Endothelial cell of umbilical vein (primary cell): ENCODE results near the gene GSDME. TPM values are rescaled to one million over a fixed set of nuclear protein-coding genes. Genes with fewer than 3 reads are reported as not detected.

ENCODE experiments used
- BruUV-seq: library from RNA; stranded (reverse); fragments of 400-500 nt; replicated peaks from 2 replicates; lab custom pipeline; 2021; lab: Mats Ljungman, UMichigan
- CTCF ChIA-PET: fragments of 300-600, 350-600 bp; sonication (Branson Sonifier 250); formaldehyde crosslinking; loops from one replicate; lab custom pipeline; 2021; ENCODE audit warnings: antibody characterized with exemption, inconsistent platforms; lab: Charles Lee
- POLR2A ChIA-PET: fragments of 300-600, 350-600 bp; sonication (Branson Sonifier 250); formaldehyde crosslinking; loops from one replicate; lab custom pipeline; 2021; ENCODE audit warnings: antibody characterized with exemption, inconsistent platforms; lab: Charles Lee
- DNase-seq: peaks from one replicate; pipeline ENCODE4 v3.0.0-alpha.2; 2011; ENCODE audit warnings: low read depth, low spot score
- FAIRE-seq: peaks from 2 replicates; lab custom pipeline; 2011; peaks lifted over from hg19 to GRCh38; lab: Jason Lieb, UNC
- H2AFZ ChIP-seq: 2 replicates; pipeline ENCODE4 v1.6.0; 2012; ENCODE audit warnings: low read depth, low read length, control low read depth, inconsistent platforms
- H3K27ac ChIP-seq: 2 replicates; pipeline ENCODE4 v1.5.1; 2011; ENCODE audit warnings: low read depth, mild to moderate bottlenecking, control low read depth, low read length, moderate library complexity; ENCODE audit not compliant: insufficient read depth
- H3K27me3 ChIP-seq, 2 experiments: 2 replicates each; pipeline versions ENCODE4 v1.6.0 to v1.6.1; 2011; ENCODE audit warnings: low read length in 2 of 2, mixed read lengths in 1 of 2; ENCODE audit not compliant: control insufficient read depth in 2 of 2, insufficient read depth in 2 of 2
- H3K36me3 ChIP-seq, 2 experiments: 2 replicates in 1 of 2; 3 replicates in 1 of 2; pipeline ENCODE4 v1.5.1; 2011; ENCODE audit warnings: low read length in 2 of 2, mild to moderate bottlenecking in 1 of 2, moderate library complexity in 1 of 2; ENCODE audit not compliant: control insufficient read depth in 2 of 2, insufficient read depth in 2 of 2; ENCODE audit errors: extremely low read depth in 1 of 2
- H3K4me1 ChIP-seq: 3 replicates; pipeline ENCODE4 v1.5.1; 2011; ENCODE audit warnings: mild to moderate bottlenecking, low read length; ENCODE audit not compliant: control insufficient read depth, insufficient read depth; ENCODE audit errors: extremely low read depth
- H3K4me2 ChIP-seq: 2 replicates; pipeline ENCODE4 v1.6.1; 2011; ENCODE audit warnings: low read length, control low read depth, mixed read lengths; ENCODE audit not compliant: insufficient read depth
- H3K4me3 ChIP-seq, 3 experiments: fragments of 200-600 bp in 1 of 3; sonication (generic), shearing (Covaris generic) in 1 of 3; replicated peaks in 1 of 3; 2 replicates each; pipeline ENCODE4 v1.5.1; 2011 to 2016; ENCODE audit warnings: control low read depth in 3 of 3, low read length in 3 of 3, mild to moderate bottlenecking in 2 of 3, inconsistent platforms in 1 of 3, low read depth in 1 of 3, moderate library complexity in 1 of 3; ENCODE audit not compliant: insufficient read depth in 1 of 3
- H3K79me2 ChIP-seq: 2 replicates; pipeline ENCODE4 v1.6.0; 2012; ENCODE audit warnings: low read length, inconsistent platforms; ENCODE audit not compliant: control insufficient read depth, insufficient read depth
- H3K9ac ChIP-seq: replicated peaks from 2 replicates; pipeline ENCODE3; 2011; ENCODE audit warnings: low read length, control low read depth; ENCODE audit not compliant: insufficient read depth; ENCODE audit errors: extremely low read depth
- H3K9me1 ChIP-seq: replicated peaks from 3 replicates; pipeline ENCODE4 v1.6.0; 2011; ENCODE audit warnings: mild to moderate bottlenecking, low read length; ENCODE audit not compliant: control insufficient read depth, insufficient read depth; ENCODE audit errors: extremely low read depth
- H3K9me3 ChIP-seq: replicated peaks from 2 replicates; pipeline ENCODE4 v1.5.1; 2012; ENCODE audit warnings: low read length, inconsistent platforms; ENCODE audit not compliant: control insufficient read depth, insufficient read depth
- H4K20me1 ChIP-seq: replicated peaks from 2 replicates; pipeline ENCODE3; 2011; ENCODE audit warnings: mild to moderate bottlenecking, low read length; ENCODE audit not compliant: control insufficient read depth, insufficient read depth; ENCODE audit errors: extremely low read depth
- EZH2 ChIP-seq: IDR thresholded peaks from 2 replicates; pipeline ENCODE4 v1.6.1; 2012; ENCODE audit warnings: borderline replicate concordance, low read depth, mild to moderate bottlenecking, moderate library complexity, low read length, inconsistent platforms; ENCODE audit not compliant: severe bottlenecking
- FOS ChIP-seq: IDR thresholded peaks from 2 replicates; pipeline ENCODE4 v1.6.1; 2011; ENCODE audit warnings: mild to moderate bottlenecking, low read length, moderate library complexity, borderline replicate concordance; ENCODE audit not compliant: insufficient read depth
- GATA2 ChIP-seq: IDR thresholded peaks from 2 replicates; pipeline ENCODE4 v1.7.0; 2011; ENCODE audit warnings: low read depth, mild to moderate bottlenecking, moderate library complexity, mixed read lengths, low read length; ENCODE audit not compliant: insufficient read length, insufficient read depth
- MYC ChIP-seq: IDR thresholded peaks from one replicate; pipeline ENCODE4 v1.6.1; 2011; ENCODE audit warnings: mild to moderate bottlenecking, low read depth, low read length
- POLR2A ChIP-seq: IDR thresholded peaks from 2 replicates; pipeline ENCODE4 v1.6.1; 2012; ENCODE audit warnings: low read depth, mild to moderate bottlenecking, control low read depth, low read length
- POLR2AphosphoS5 ChIP-seq: IDR thresholded peaks from 2 replicates; pipeline ENCODE4 v1.6.1; 2012; ENCODE audit warnings: low read depth, mild to moderate bottlenecking, control low read depth, low read length, moderate library complexity; ENCODE audit not compliant: insufficient read depth
- dilution Hi-C: fragments of 300-500 bp; cut with MboI; formaldehyde crosslinking; loops from one replicate; pipeline ENCODE4 v1.15.0; 2019; ENCODE audit warnings: low sequenced_read_pairs; ENCODE audit not compliant: extremely low pct_ligation_motif_present
- intact Hi-C: fragments of 100-400 bp; cut with micrococcal nuclease; formaldehyde crosslinking; loops from one replicate; pipeline ENCODE4 v1.10.0; 2022
- polyA plus RNA-seq, 4 experiments: library from polyadenylated mRNA; depleted of rRNA in 3 of 4; stranded (reverse) in 3 of 4; unstranded in 1 of 4; fragments of >200 nt; gene quantifications; 2 replicates each; pipeline versions ENCODE4 v1.2.1 to v1.2.3, GENCODE V29; 2011 to 2012; ENCODE audit warnings: missing spikeins in 1 of 4
- total RNA-seq: library from RNA; stranded (reverse); gene quantifications from 2 replicates; pipeline ENCODE4 v1.2.3, GENCODE V29; 2021
- TF ChIP-seq, protein P1 (sequence below), 2 donors: IDR thresholded peaks; 1 replicate in 1 of 2; 2 replicates in 1 of 2; pipeline ENCODE4 v1.5.1; 2011; ENCODE audit warnings: low read length in 2 of 2, mild to moderate bottlenecking in 2 of 2, moderate library complexity in 2 of 2, control low read depth in 1 of 2, inconsistent platforms in 1 of 2, low read depth in 1 of 2; ENCODE audit not compliant: insufficient read depth in 1 of 2; ENCODE audit errors: extremely low read depth in 1 of 2
- TF ChIP-seq, protein P2 (sequence below): IDR thresholded peaks from 2 replicates; pipeline ENCODE4 v1.6.1; 2011; ENCODE audit not compliant: insufficient read depth, insufficient read length

GSDME gene
- total and polyA plus RNA-seq, 2 donors (not counting 3 experiments of a cell fraction or from before 2014, with no cell fraction given) = 21.1 to 23.4 TPM

DNA sequence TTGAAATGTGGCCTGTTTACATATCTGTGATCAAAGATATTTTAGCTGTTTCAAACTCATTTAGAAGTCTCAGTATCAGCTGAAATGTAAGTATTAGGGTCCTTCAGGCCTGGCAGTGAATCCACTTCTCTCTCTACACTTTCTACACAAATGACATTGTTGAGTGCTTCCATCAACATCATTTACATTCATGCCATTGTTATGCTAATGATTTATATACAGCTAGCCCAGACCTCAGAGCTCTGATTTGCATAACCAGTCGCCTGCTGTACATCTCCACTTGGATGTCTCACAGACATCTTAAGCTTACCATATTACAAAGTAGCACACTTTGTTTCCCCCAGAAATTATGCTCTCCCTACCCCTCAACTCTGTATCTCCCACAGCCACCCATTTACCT, 71.6 kb downstream of the GSDME start:
- FAIRE-seq (no peak), DNase-seq (no peak)
- H3K79me2 ChIP-seq = no peaks in the 10 kb centered on the region
- H3K4me2 ChIP-seq = no peak overlapping the region
- no peaks in the 10 kb centered on the region for H3K27me3 ChIP-seq
- no peak overlapping the region for H2AFZ ChIP-seq
- dilution Hi-C loops (no loop called here), intact Hi-C loops (no loop called here)
- ChIA-PET POLR2A (no interaction called here), CTCF (interaction anchor here (1.9 kb wide), 1 partner anchor 19 kb away, joined by 5 read pairs; no protein-coding TSS in a partner anchor)
- H3K9ac ChIP-seq = no peak overlapping the region
- no peaks in the 10 kb centered on the region for H3K9me3 ChIP-seq
- H3K4me1 ChIP-seq = no peaks in the 10 kb centered on the region
- no peaks in the 10 kb centered on the region for H3K36me3 ChIP-seq
- H3K4me3 ChIP-seq = no peak overlapping the region
- H4K20me1 ChIP-seq = no peaks in the 10 kb centered on the region
- H3K9me1 ChIP-seq = no peaks in the 10 kb centered on the region
- H3K27ac ChIP-seq = no peak overlapping the region
- TF ChIP-seq, protein P1, sequence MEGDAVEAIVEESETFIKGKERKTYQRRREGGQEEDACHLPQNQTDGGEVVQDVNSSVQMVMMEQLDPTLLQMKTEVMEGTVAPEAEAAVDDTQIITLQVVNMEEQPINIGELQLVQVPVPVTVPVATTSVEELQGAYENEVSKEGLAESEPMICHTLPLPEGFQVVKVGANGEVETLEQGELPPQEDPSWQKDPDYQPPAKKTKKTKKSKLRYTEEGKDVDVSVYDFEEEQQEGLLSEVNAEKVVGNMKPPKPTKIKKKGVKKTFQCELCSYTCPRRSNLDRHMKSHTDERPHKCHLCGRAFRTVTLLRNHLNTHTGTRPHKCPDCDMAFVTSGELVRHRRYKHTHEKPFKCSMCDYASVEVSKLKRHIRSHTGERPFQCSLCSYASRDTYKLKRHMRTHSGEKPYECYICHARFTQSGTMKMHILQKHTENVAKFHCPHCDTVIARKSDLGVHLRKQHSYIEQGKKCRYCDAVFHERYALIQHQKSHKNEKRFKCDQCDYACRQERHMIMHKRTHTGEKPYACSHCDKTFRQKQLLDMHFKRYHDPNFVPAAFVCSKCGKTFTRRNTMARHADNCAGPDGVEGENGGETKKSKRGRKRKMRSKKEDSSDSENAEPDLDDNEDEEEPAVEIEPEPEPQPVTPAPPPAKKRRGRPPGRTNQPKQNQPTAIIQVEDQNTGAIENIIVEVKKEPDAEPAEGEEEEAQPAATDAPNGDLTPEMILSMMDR (IDR thresholded peaks at IDR 0.05; ENCODE audit: extremely low read depth in 1 of 2, insufficient read depth in 1 of 2, low read depth in 1 of 2, low read length in 2 of 2) = no peak
- TF ChIP-seq POLR2A (no peak), FOS (no peak), POLR2AphosphoS5 (no peak), EZH2 (no peak), GATA2 (no peak), MYC (no peak)
- TF ChIP-seq, protein P2, sequence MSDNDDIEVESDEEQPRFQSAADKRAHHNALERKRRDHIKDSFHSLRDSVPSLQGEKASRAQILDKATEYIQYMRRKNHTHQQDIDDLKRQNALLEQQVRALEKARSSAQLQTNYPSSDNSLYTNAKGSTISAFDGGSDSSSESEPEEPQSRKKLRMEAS = no peak
- BruUV-seq = no TSS peak
